Mesodermal cell (in vitro differentiated cells): ENCODE measurements around the gene TMEM98.

Experiments
- H3K27ac ChIP-seq: 2 replicates; pipeline ENCODE4 v1.7.0; 2013; ENCODE audit warnings: mild to moderate bottlenecking, low read depth, low read length, moderate library complexity; ENCODE audit not compliant: severe bottlenecking
- H3K36me3 ChIP-seq: 2 replicates; pipeline ENCODE4 v1.7.1; 2013; ENCODE audit warnings: mild to moderate bottlenecking, low read length, moderate library complexity; ENCODE audit not compliant: control insufficient read depth, insufficient read depth
- H3K4me1 ChIP-seq: one replicate; pipeline ENCODE4 v1.7.1; 2013; ENCODE audit warnings: mild to moderate bottlenecking, low read length; ENCODE audit not compliant: insufficient read depth, control insufficient read depth, poor library complexity, severe bottlenecking
- H3K4me3 ChIP-seq: 2 replicates; pipeline ENCODE4 v1.7.0; 2013; ENCODE audit warnings: low read length, control low read depth, mild to moderate bottlenecking; ENCODE audit not compliant: insufficient read depth, poor library complexity, severe bottlenecking; ENCODE audit errors: extremely low read depth
- H3K9me3 ChIP-seq: 2 replicates; pipeline ENCODE4 v1.7.1; 2013; ENCODE audit warnings: mild to moderate bottlenecking, low read length, moderate library complexity; ENCODE audit not compliant: control insufficient read depth
- WGBS, 2 experiments: methylation state at CpG; one replicate each; pipeline ENCODE4 v1.1.5; 2013; ENCODE audit warnings: missing lambda C conversion rate in 2 of 2; ENCODE audit not compliant: insufficient coverage in 2 of 2; 5-methylcytosine and 5-hydroxymethylcytosine counted together

Gene TMEM98

GRCh38 chr17:32899236-32900013 is 28.5 kb upstream of the TMEM98 start:
- no CpG with 5 or more reads among the region's 2 CpGs for WGBS, 2 experiments
- H3K4me1 ChIP-seq, result peaks cover 3% of the 10 kb centered on the region
- H3K9me3 ChIP-seq, result peaks cover 4% of the 10 kb centered on the region
- H3K4me3 ChIP-seq, result no peak overlapping the region
- no peaks in the 10 kb centered on the region for H3K36me3 ChIP-seq
- no peak overlapping the region for H3K27ac ChIP-seq

- H3K4me3 ChIP-seq, result no peak overlapping the region
- H3K27ac ChIP-seq, result no peak overlapping the region
- WGBS, 2 experiments, result 78 to 83% methylated on average over 3 of the region's 4 CpGs
- peaks cover 8% of the 10 kb centered on the region for H3K4me1 ChIP-seq
- peaks cover 4% of the 10 kb centered on the region for H3K9me3 ChIP-seq
- no peaks in the 10 kb centered on the region for H3K36me3 ChIP-seq
These were observed 26.2 kb upstream of the TMEM98 start for GRCh38 chr17:32901743-32902142.

GRCh38 chr17:32903774-32904673 is 23.9 kb upstream of the TMEM98 start:
- Histone ChIP-seq H3K27ac (no peak overlapping the region), H3K4me1 (peaks cover 8% of the 10 kb centered on the region), H3K4me3 (no peak overlapping the region), H3K9me3 (peaks cover 4% of the 10 kb centered on the region), H3K36me3 (no peaks in the 10 kb centered on the region)
- 90 to 100% methylated on average over 1 to 2 of the region's 5 CpGs for WGBS, 2 experiments

- no CpG with 5 or more reads among the region's 3 CpGs for WGBS, 2 experiments
- no peak overlapping the region for H3K27ac ChIP-seq
- peaks cover 8% of the 10 kb centered on the region for H3K4me1 ChIP-seq
- no peak overlapping the region for H3K4me3 ChIP-seq
- no peaks in the 10 kb centered on the region for H3K36me3 ChIP-seq
- H3K9me3 ChIP-seq, result peaks cover 4% of the 10 kb centered on the region
These were observed 23.1 kb upstream of the TMEM98 start for GRCh38 chr17:32904891-32905290.

GRCh38 chr17:32907583-32907982 is 20.4 kb upstream of the TMEM98 start:
- no peaks in the 10 kb centered on the region for H3K9me3 ChIP-seq
- WGBS, 2 experiments, result 90 to 98% methylated on average over 3 to 6 of the region's 6 CpGs

GRCh38 chr17:32909787-32910369 is 18.1 kb upstream of the TMEM98 start:
- 48 to 55% methylated on average over 3 to 4 of the region's 4 CpGs for WGBS, 2 experiments
- Histone ChIP-seq H3K36me3 (no peaks in the 10 kb centered on the region), H3K27ac (no peak overlapping the region), H3K9me3 (no peaks in the 10 kb centered on the region), H3K4me1 (peaks cover 3% of the 10 kb centered on the region), H3K4me3 (no peak overlapping the region)

More at GRCh38 chr17:32907583-32907982, 20.4 kb upstream of the TMEM98 start:
- H3K4me3 ChIP-seq, result no peak overlapping the region
- H3K27ac ChIP-seq, result no peak overlapping the region
- H3K36me3 ChIP-seq, result no peaks in the 10 kb centered on the region
- H3K4me1 ChIP-seq, result peaks cover 11% of the 10 kb centered on the region

GRCh38 chr17:32910769-32911168 is 17.2 kb upstream of the TMEM98 start:
- no peak overlapping the region for H3K27ac ChIP-seq
- H3K4me1 ChIP-seq, result peaks cover 3% of the 10 kb centered on the region
- no peaks in the 10 kb centered on the region for H3K9me3 ChIP-seq
- WGBS, 2 experiments, result no CpG with 5 or more reads among the region's 3 CpGs
- no peak overlapping the region for H3K4me3 ChIP-seq
- no peaks in the 10 kb centered on the region for H3K36me3 ChIP-seq

- WGBS, 2 experiments, result 66 to 71% methylated on average over 9 to 10 of the region's 10 CpGs
These were observed 15.6 kb upstream of the TMEM98 start for GRCh38 chr17:32912218-32912897.

GRCh38 chr17:32913593-32913992 is 14.4 kb upstream of the TMEM98 start:
- Histone ChIP-seq H3K4me1 (peaks cover 3% of the 10 kb centered on the region), H3K4me3 (no peak overlapping the region), H3K27ac (no peak overlapping the region), H3K9me3 (no peaks in the 10 kb centered on the region), H3K36me3 (no peaks in the 10 kb centered on the region)
- WGBS, 2 experiments, result 98 to 100% methylated on average over 5 to 6 of the region's 7 CpGs

More at GRCh38 chr17:32912218-32912897, 15.6 kb upstream of the TMEM98 start:
- Histone ChIP-seq H3K9me3 (no peaks in the 10 kb centered on the region), H3K27ac (no peak overlapping the region), H3K36me3 (no peaks in the 10 kb centered on the region), H3K4me1 (peaks cover 3% of the 10 kb centered on the region), H3K4me3 (no peak overlapping the region)

- Histone ChIP-seq H3K4me1 (peaks cover 3% of the 10 kb centered on the region), H3K4me3 (no peak overlapping the region), H3K9me3 (no peaks in the 10 kb centered on the region), H3K36me3 (no peaks in the 10 kb centered on the region), H3K27ac (no peak overlapping the region)
- WGBS, 2 experiments, result 82 to 97% methylated on average over 3 of the region's 3 CpGs
These were observed 13.8 kb upstream of the TMEM98 start for GRCh38 chr17:32914181-32914580.
